Measurements from ENCODE around the gene GABPB2.

- TF ChIP-seq WIZ (CRISPR knock-in tag; IDR thresholded peaks at IDR 0.05): no peak
- no peak for TF ChIP-seq SALL2 (CRISPR knock-in tag; IDR thresholded peaks at IDR 0.05)
- no peak for TF ChIP-seq REST (IDR thresholded peaks at IDR 0.05; ENCODE audit: borderline replicate concordance in 1 of 2, low read depth in 1 of 2, low read length in 2 of 2)
These were observed 15.5 kb downstream of the GABPB2 start for GRCh38 chr1:151085953-151086559.
